AG04450 (cell line): ENCODE measurements around the gene TIE1. TPM values are rescaled to one million over a fixed set of nuclear protein-coding genes. Genes with fewer than 3 reads are reported as not detected.

Experiments used
- CTCF ChIA-PET: fragments of 300-600, 350-600 bp; formaldehyde crosslinking; extraction: SDS; loops from one replicate; lab custom pipeline; 2022; ENCODE audit warnings: antibody characterized with exemption, inconsistent platforms; lab: Charles Lee
- POLR2A ChIA-PET: fragments of 350-600 bp; formaldehyde crosslinking; extraction: SDS; loops from one replicate; lab custom pipeline; 2021; ENCODE audit warnings: antibody characterized with exemption, inconsistent platforms; lab: Yijun Ruan, JAX
- DNase-seq: peaks from one replicate; pipeline ENCODE4 v3.0.0-alpha.2; 2011; ENCODE audit warnings: low read depth, low spot score
- H3K27ac ChIP-seq: one replicate; pipeline ENCODE4 v1.5.1; 2012; ENCODE audit warnings: low read depth, low read length, control low read depth
- H3K27me3 ChIP-seq: one replicate; pipeline ENCODE4 v1.6.0; 2012; ENCODE audit warnings: low read length; ENCODE audit not compliant: control insufficient read depth, insufficient read depth
- H3K4me3 ChIP-seq: 2 replicates; pipeline ENCODE4 v1.5.1; 2011; ENCODE audit warnings: mild to moderate bottlenecking, low read depth, low read length, control low read depth
- H3K9me3 ChIP-seq: 2 replicates; pipeline ENCODE4 v1.5.1; 2012; ENCODE audit warnings: low read length; ENCODE audit not compliant: control insufficient read depth, insufficient read depth
- CTCF ChIP-seq: IDR thresholded peaks from 2 replicates; pipeline ENCODE4 v1.5.1; 2011; ENCODE audit warnings: low read depth, low read length, control low read depth, inconsistent platforms
- polyA plus RNA-seq: library from polyadenylated mRNA; depleted of rRNA; stranded (reverse); fragments of >200 nt; gene quantifications from 2 replicates; pipeline ENCODE4 v1.2.3, GENCODE V29; 2011

The TIE1 gene
- polyA plus RNA-seq, 1 experiment = 0.76 TPM

DNA sequence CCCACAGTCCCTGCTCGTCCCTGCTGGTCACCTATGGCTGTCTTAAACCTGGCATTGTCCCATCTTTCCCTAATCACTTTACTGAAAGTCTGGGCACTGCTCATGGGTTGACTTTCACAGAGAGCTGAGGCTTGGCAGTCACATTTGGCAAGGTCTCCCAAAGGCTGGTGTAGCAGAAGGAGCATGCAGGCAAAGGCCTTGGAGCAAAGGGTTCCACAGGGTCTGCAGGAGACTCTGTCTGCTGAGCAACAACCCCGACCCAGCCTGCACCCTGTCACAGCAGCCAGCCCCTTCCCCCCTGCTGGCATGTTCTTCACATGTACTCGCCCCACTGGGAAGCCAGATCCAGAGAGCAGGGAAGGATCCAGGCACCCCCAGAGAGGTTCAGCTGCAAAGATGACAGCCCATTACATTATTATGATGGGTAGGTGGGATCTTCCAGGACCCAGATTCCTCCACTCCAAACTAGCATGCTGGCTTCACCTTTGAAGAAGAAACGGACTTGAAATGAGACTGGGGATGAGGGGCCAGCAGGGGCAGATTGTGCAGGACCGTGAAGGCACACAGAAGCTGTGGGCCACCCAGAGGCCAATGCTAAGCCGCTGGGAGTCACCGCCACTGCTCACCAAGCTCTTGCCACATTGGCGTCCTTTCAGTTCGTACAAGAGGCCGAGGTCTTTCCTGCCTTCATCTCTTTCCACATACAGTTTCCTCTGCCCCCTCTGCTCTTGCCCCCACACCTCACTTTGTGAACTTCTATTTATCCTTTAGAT, 45.2 kb upstream of the TIE1 start:
- POLR2A ChIA-PET = no interaction called here

GRCh38 chr1:43256675-43257570, 43.9 kb upstream of the TIE1 start:
- ChIA-PET CTCF (interaction anchor here (1.7 kb wide), 1 partner anchor 158 kb away, joined by 4 read pairs; no protein-coding TSS in a partner anchor), POLR2A (interaction anchor here (0.6 kb wide), 1 partner anchor 86 kb away, joined by 4 read pairs; no protein-coding TSS in a partner anchor)
- Histone ChIP-seq H3K4me3 (no peak overlapping the region), H3K27ac (no peak overlapping the region), H3K9me3 (no peaks in the 10 kb centered on the region; the same call in 1 of the 2 replicates), H3K27me3 (peaks cover 10% of the 10 kb centered on the region)
- no peak for DNase-seq
- no peak for TF ChIP-seq CTCF

More for the DNA sequence above, 45.2 kb upstream of the TIE1 start:
- DNase-seq = no peak
- Histone ChIP-seq H3K27me3 (peaks cover 10% of the 10 kb centered on the region), H3K27ac (no peak overlapping the region), H3K9me3 (no peaks in the 10 kb centered on the region; the same call in 1 of the 2 replicates), H3K4me3 (no peak overlapping the region)
- CTCF ChIA-PET = interaction anchor here (1.7 kb wide), 1 partner anchor 159 kb away, joined by 4 read pairs; no protein-coding TSS in a partner anchor
- TF ChIP-seq CTCF = no peak

DNA sequence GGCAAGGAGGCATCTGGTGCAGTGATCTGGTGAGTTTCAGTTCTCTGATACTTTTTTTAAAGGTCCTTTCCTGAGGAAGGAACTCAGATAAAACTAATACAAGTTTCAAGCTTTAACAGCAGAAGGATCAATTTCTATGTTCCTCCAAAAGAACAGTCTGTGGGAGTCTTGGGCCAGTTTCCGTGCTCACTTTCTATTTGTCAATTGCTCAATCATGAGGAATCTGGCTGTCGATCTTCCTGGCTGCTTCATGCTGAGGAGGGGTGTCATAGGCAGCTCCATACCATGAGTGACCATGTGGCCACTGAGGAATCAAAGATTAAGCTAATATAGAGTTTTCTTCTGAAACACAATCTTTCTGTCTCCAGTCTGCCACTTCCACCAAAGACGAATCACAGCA, 42.4 kb upstream of the TIE1 start:
- H3K27me3 ChIP-seq = peaks cover 7% of the 10 kb centered on the region
- H3K4me3 ChIP-seq = no peak overlapping the region
- ChIA-PET POLR2A (no interaction called here), CTCF (no interaction called here)
- no peak for TF ChIP-seq CTCF
- DNase-seq = no peak
- no peak overlapping the region for H3K27ac ChIP-seq
- H3K9me3 ChIP-seq = peaks cover 3% of the 10 kb centered on the region; the same call in 1 of the 2 replicates

GRCh38 chr1:43265431-43265830, 35.4 kb upstream of the TIE1 start:
- POLR2A ChIA-PET = no interaction called here
- DNase-seq = no peak
- TF ChIP-seq CTCF = no peak
- CTCF ChIA-PET = no interaction called here
- Histone ChIP-seq H3K4me3 (no peak overlapping the region), H3K27me3 (peaks cover 9% of the 10 kb centered on the region), H3K27ac (no peak overlapping the region), H3K9me3 (peaks cover 4% of the 10 kb centered on the region)

DNA sequence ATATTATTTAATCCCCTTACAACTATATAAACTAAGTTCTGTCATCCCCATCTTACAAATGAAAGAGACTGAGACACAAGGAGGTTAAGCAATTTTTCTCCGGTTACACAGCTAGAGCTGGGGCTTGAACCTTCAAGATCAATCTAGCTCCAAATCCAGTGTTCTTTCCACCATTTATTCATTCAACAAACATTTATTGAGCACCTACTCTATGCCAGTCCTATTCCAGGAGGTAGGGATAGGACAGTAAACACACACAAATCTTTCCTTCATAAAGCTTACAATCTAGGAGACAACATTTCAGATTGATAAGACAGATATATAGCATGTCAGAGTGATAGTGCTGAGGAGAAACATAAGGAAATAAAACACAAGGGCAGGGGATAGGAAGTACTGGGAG, 33.9 kb upstream of the TIE1 start:
- Histone ChIP-seq H3K9me3 (peaks cover 4% of the 10 kb centered on the region), H3K4me3 (no peak overlapping the region), H3K27ac (no peak overlapping the region), H3K27me3 (peaks cover 9% of the 10 kb centered on the region)
- no peak for DNase-seq
- ChIA-PET POLR2A (no interaction called here), CTCF (no interaction called here)
- TF ChIP-seq CTCF = no peak
